Gastroesophageal sphincter (tissue), 3 donors: ENCODE data around the gene PRODH2.

Experiments
- POLR2A ChIP-seq, 2 donors: fragments of 450-650 bp; IDR thresholded peaks; one replicate each; pipeline ENCODE4 v1.6.1; 2017; ENCODE audit warnings: antibody characterized with exemption in 2 of 2, mild to moderate bottlenecking in 2 of 2, moderate library complexity in 1 of 2
- TF ChIP-seq, protein P1 (sequence below), 4 experiments: fragments of 200-600 bp in 2 of 4; fragments of 450-650 bp in 2 of 4; sonication (generic) in 1 of 4; IDR thresholded peaks; one replicate each; pipeline ENCODE4 v1.5.1; 2017 to 2019; ENCODE audit warnings: antibody characterized with exemption in 4 of 4, mild to moderate bottlenecking in 2 of 4, moderate library complexity in 2 of 4

GRCh38 chr19:35860436-35860817, 47.8 kb upstream of the PRODH2 start:
- no peak for TF ChIP-seq POLR2A (IDR thresholded peaks at IDR 0.05)
- TF ChIP-seq, protein P1, sequence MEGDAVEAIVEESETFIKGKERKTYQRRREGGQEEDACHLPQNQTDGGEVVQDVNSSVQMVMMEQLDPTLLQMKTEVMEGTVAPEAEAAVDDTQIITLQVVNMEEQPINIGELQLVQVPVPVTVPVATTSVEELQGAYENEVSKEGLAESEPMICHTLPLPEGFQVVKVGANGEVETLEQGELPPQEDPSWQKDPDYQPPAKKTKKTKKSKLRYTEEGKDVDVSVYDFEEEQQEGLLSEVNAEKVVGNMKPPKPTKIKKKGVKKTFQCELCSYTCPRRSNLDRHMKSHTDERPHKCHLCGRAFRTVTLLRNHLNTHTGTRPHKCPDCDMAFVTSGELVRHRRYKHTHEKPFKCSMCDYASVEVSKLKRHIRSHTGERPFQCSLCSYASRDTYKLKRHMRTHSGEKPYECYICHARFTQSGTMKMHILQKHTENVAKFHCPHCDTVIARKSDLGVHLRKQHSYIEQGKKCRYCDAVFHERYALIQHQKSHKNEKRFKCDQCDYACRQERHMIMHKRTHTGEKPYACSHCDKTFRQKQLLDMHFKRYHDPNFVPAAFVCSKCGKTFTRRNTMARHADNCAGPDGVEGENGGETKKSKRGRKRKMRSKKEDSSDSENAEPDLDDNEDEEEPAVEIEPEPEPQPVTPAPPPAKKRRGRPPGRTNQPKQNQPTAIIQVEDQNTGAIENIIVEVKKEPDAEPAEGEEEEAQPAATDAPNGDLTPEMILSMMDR (IDR thresholded peaks at IDR 0.05): no peak
